GM19025 (cell line): ENCODE results near the gene P3H1.

ENCODE experiments used
- ATAC-seq: cut with Tn5 transposase; IDR thresholded peaks from one replicate; pipeline ENCODE4 v1.9.1; 2021; ENCODE audit warnings: mild to moderate bottlenecking, low read depth, moderate library complexity; ENCODE audit not compliant: unreplicated experiment

Gene P3H1

GRCh38 chr1:42746436-42747105 lies 20.3 kb downstream of the P3H1 start:
- ATAC-seq: no peak

GRCh38 chr1:42745851-42746250 lies 21.0 kb downstream of the P3H1 start:
- no peak for ATAC-seq

GRCh38 chr1:42744148-42744413 lies 22.7 kb downstream of the P3H1 start:
- no peak for ATAC-seq

GRCh38 chr1:42743317-42744147 lies 23.3 kb downstream of the P3H1 start:
- no peak for ATAC-seq

GRCh38 chr1:42742617-42743316 lies 24.1 kb downstream of the P3H1 start:
- ATAC-seq: no peak

GRCh38 chr1:42742141-42742540 lies 24.7 kb downstream of the P3H1 start:
- no peak for ATAC-seq

GRCh38 chr1:42741706-42742105 lies 25.1 kb downstream of the P3H1 start:
- ATAC-seq: no peak

GRCh38 chr1:42740851-42741580 lies 25.8 kb downstream of the P3H1 start:
- ATAC-seq: no peak

GRCh38 chr1:42739753-42740700 lies 26.8 kb downstream of the P3H1 start, which contains the start of gene CLDN19:
CLDN19 (minus strand) TSS chr1:42740236; CDS start chr1:42740063, 173 bp downstream.
- ATAC-seq: no peak

GRCh38 chr1:42738678-42739226 lies 28.1 kb downstream of the P3H1 start:
- ATAC-seq: no peak

GRCh38 chr1:42737986-42738677 lies 28.7 kb downstream of the P3H1 start:
- no peak for ATAC-seq

- no peak for ATAC-seq
These were observed 29.6 kb downstream of the P3H1 start for GRCh38 chr1:42737257-42737656.

- ATAC-seq: no peak
These were observed 30.1 kb downstream of the P3H1 start for GRCh38 chr1:42736571-42737200.

- ATAC-seq: no peak
These were observed 30.7 kb downstream of the P3H1 start for GRCh38 chr1:42736152-42736551.

- no peak for ATAC-seq
These were observed 31.2 kb downstream of the P3H1 start for GRCh38 chr1:42735477-42736105.

- ATAC-seq: no peak
These were observed 31.8 kb downstream of the P3H1 start for GRCh38 chr1:42735056-42735455.

- no peak for ATAC-seq
These were observed 32.4 kb downstream of the P3H1 start for GRCh38 chr1:42734201-42735035.
